ENCODE data around the gene RGS13. TPM values are rescaled to one million over a fixed set of nuclear protein-coding genes. Genes with fewer than 3 reads are reported as not detected.
A peak's percentile ranks its signal among the peaks of the same experiment; 100 is the strongest.

RGS13 gene
- total RNA-seq, 1 experiment from 2014 or later, result not detected

- no peak for DNase-seq (ENCODE audit: low read depth, low spot score)
- in situ Hi-C loops (cut with HindIII; ENCODE audit: low pct_unique_long_range_greater_than_20kb, low sequenced_read_pairs), result no loop called here
Observed at GRCh38 chr1:192703283-192704206, 67.6 kb downstream of the RGS13 start.

GRCh38 chr1:192705510-192705909 lies 69.6 kb downstream of the RGS13 start:
- in situ Hi-C loops (cut with HindIII; ENCODE audit: low pct_unique_long_range_greater_than_20kb, low sequenced_read_pairs), result no loop called here
- DNase-seq (ENCODE audit: low read depth, low spot score), result no peak

- DNase-seq (ENCODE audit: low read depth, low spot score), result no peak
- in situ Hi-C loops (cut with HindIII; ENCODE audit: low pct_unique_long_range_greater_than_20kb, low sequenced_read_pairs), result no loop called here
Observed at GRCh38 chr1:192706936-192707335, 71.0 kb downstream of the RGS13 start.

- in situ Hi-C loops (cut with HindIII; ENCODE audit: low pct_unique_long_range_greater_than_20kb, low sequenced_read_pairs), result no loop called here
- DNase-seq (ENCODE audit: low read depth, low spot score), result no peak
Observed at GRCh38 chr1:192707978-192708547, 72.1 kb downstream of the RGS13 start.

GRCh38 chr1:192709544-192709943 lies 73.6 kb downstream of the RGS13 start:
- peak; percentile 87 for DNase-seq (ENCODE audit: low read depth, low spot score)
- in situ Hi-C loops (cut with HindIII; ENCODE audit: low pct_unique_long_range_greater_than_20kb, low sequenced_read_pairs), result no loop called here

Other genes with a start within 250 kb of the RGS13 start
- 0.16 and 0.29 TPM in 2 replicates for gene RGS1, start 60.4 kb upstream of the RGS13 start, total RNA-seq (2014; rRNA removed; shearing (Covaris generic))
- 12.4 and 12.5 TPM in 2 replicates for gene RGS2, start 172.9 kb downstream of the RGS13 start, total RNA-seq (2014; rRNA removed; shearing (Covaris generic))

All from SK-MEL-5 (cell line).